Keratinocyte (primary cell): ENCODE data around the gene SNPH. TPM values are rescaled to one million over a fixed set of nuclear protein-coding genes. Genes with fewer than 3 reads are reported as not detected.

Source experiments
- DNase-seq: peaks from one replicate; pipeline ENCODE4 v3.0.0-alpha.2; 2011; ENCODE audit warnings: low read depth, missing footprints, low spot score
- FAIRE-seq: peaks from 2 replicates; lab custom pipeline; 2011; peaks lifted over from hg19 to GRCh38; lab: Jason Lieb, UNC
- H2AFZ ChIP-seq: 2 replicates; pipeline ENCODE4 v1.6.0; 2012; ENCODE audit warnings: low read length, control low read depth, inconsistent platforms; ENCODE audit not compliant: control insufficient read depth
- H3K27ac ChIP-seq: 2 replicates; pipeline ENCODE4 v1.5.1; 2011; ENCODE audit warnings: low read length; ENCODE audit not compliant: control insufficient read depth, insufficient read depth
- H3K27me3 ChIP-seq: 3 replicates; pipeline ENCODE4 v1.6.0; 2011; ENCODE audit warnings: low read length; ENCODE audit not compliant: control insufficient read depth, insufficient read depth; ENCODE audit errors: extremely low read depth
- H3K36me3 ChIP-seq, 2 experiments: 2 replicates in 1 of 2; 3 replicates in 1 of 2; pipeline ENCODE4 v1.5.1; 2011; ENCODE audit warnings: low read length in 2 of 2, mild to moderate bottlenecking in 1 of 2; ENCODE audit not compliant: control insufficient read depth in 2 of 2, insufficient read depth in 2 of 2; ENCODE audit errors: extremely low read depth in 1 of 2
- H3K4me1 ChIP-seq: 3 replicates; pipeline ENCODE4 v1.5.1; 2011; ENCODE audit warnings: low read length; ENCODE audit not compliant: control insufficient read depth, insufficient read depth; ENCODE audit errors: extremely low read depth
- H3K4me2 ChIP-seq: 3 replicates; pipeline ENCODE4 v1.6.0; 2011; ENCODE audit warnings: low read depth, low read length; ENCODE audit not compliant: control insufficient read depth, insufficient read depth; ENCODE audit errors: extremely low read depth
- H3K4me3 ChIP-seq, 3 experiments: fragments of 200-600 bp in 1 of 3; sonication (generic) in 1 of 3; 2 replicates in 2 of 3; 3 replicates in 1 of 3; pipeline ENCODE4 v1.5.1; 2011 to 2016; ENCODE audit warnings: low read length in 3 of 3, mild to moderate bottlenecking in 3 of 3, control low read depth in 2 of 3, inconsistent platforms in 1 of 3, low read depth in 1 of 3, mixed read lengths in 1 of 3, mixed run types in 1 of 3, moderate library complexity in 1 of 3; ENCODE audit not compliant: control insufficient read depth in 2 of 3, insufficient read depth in 2 of 3; ENCODE audit errors: extremely low read depth in 1 of 3
- H3K79me2 ChIP-seq: 2 replicates; pipeline ENCODE4 v1.6.0; 2012; ENCODE audit warnings: low read length; ENCODE audit not compliant: control insufficient read depth, insufficient read depth
- H3K9ac ChIP-seq: 3 replicates; pipeline ENCODE4 v1.6.0; 2011; ENCODE audit warnings: low read length; ENCODE audit not compliant: control insufficient read depth, insufficient read depth; ENCODE audit errors: extremely low read depth
- H3K9me1 ChIP-seq: 3 replicates; pipeline ENCODE4 v1.6.0; 2011; ENCODE audit warnings: low read length; ENCODE audit not compliant: control insufficient read depth, insufficient read depth; ENCODE audit errors: extremely low read depth
- H3K9me3 ChIP-seq: 2 replicates; pipeline ENCODE4 v1.5.1; 2012; ENCODE audit warnings: low read depth, low read length; ENCODE audit not compliant: control insufficient read depth
- H4K20me1 ChIP-seq: 3 replicates; pipeline ENCODE4 v1.6.0; 2011; ENCODE audit warnings: low read length; ENCODE audit not compliant: control insufficient read depth, insufficient read depth; ENCODE audit errors: extremely low read depth
- CTCF ChIP-seq, 3 experiments: IDR thresholded peaks in 1 of 3; conservative IDR thresholded peaks in 1 of 3; optimal IDR thresholded peaks in 1 of 3; 2 replicates in 2 of 3; 3 replicates in 1 of 3; pipeline versions ENCODE3 to v1.5.1; 2011; ENCODE audit warnings: low read length in 3 of 3, mild to moderate bottlenecking in 3 of 3, moderate library complexity in 2 of 3, control low read depth in 1 of 3, inconsistent platforms in 1 of 3; ENCODE audit not compliant: insufficient read depth in 2 of 3; ENCODE audit errors: extremely low read depth in 1 of 3
- EZH2 ChIP-seq: IDR thresholded peaks from one replicate; pipeline ENCODE4 v1.6.1; 2012; ENCODE audit warnings: inconsistent platforms, mild to moderate bottlenecking, low read length, moderate library complexity
- dilution Hi-C: fragments of 300-500 bp; cut with MboI; formaldehyde crosslinking; loops from one replicate; pipeline ENCODE4 v1.7.0; 2020; ENCODE audit warnings: low sequenced_read_pairs; ENCODE audit not compliant: extremely low pct_ligation_motif_present
- polyA plus RNA-seq, 5 experiments: library from polyadenylated mRNA; depleted of rRNA in 3 of 5; stranded (reverse) in 3 of 5; stranded (forward) in 1 of 5; unstranded in 1 of 5; fragments of >200 nt; gene quantifications; 1 replicate in 1 of 5; 2 replicates in 3 of 5; 3 replicates in 1 of 5; pipeline versions ENCODE4 v1.2.1 to v1.2.3, GENCODE V29; 2011 to 2012; ENCODE audit warnings: missing spikeins in 2 of 5, low read depth in 1 of 5, low replicate concordance in 1 of 5

Gene SNPH
- polyA plus RNA-seq, 1 donor (not counting 4 experiments of a cell fraction or from before 2014, with no cell fraction given): 1.3 TPM

- peak overlapping the region; percentile 99 for H3K27ac ChIP-seq
- no peak overlapping the region for H2AFZ ChIP-seq
- H3K4me2 ChIP-seq: peak overlapping the region; percentile 96
- DNase-seq: no peak
- no peak for TF ChIP-seq EZH2
- TF ChIP-seq CTCF (optimal IDR thresholded peaks at IDR 0.05 in 1 of 3, IDR thresholded peaks at IDR 0.05 in 1 of 3, conservative IDR thresholded peaks at IDR 0.05 in 1 of 3; ENCODE audit: extremely low read depth in 1 of 3, insufficient read depth in 2 of 3, low read length in 3 of 3): no peak
- H3K79me2 ChIP-seq: peaks cover 64% of the 10 kb centered on the region
- H3K4me1 ChIP-seq: peaks cover 72% of the 10 kb centered on the region
- H3K4me3 ChIP-seq: peak overlapping the region; percentile 12 to 53 (median 45)
- H3K9ac ChIP-seq: peak overlapping the region; percentile 100
- dilution Hi-C loops: no loop called here
- peaks cover 2% of the 10 kb centered on the region for H3K9me1 ChIP-seq
- peaks cover 0 to 4% of the 10 kb centered on the region in 2 experiments for H3K36me3 ChIP-seq
- FAIRE-seq: peak; percentile 44
- no peaks in the 10 kb centered on the region for H3K9me3 ChIP-seq
- H4K20me1 ChIP-seq: no peaks in the 10 kb centered on the region
- no peaks in the 10 kb centered on the region for H3K27me3 ChIP-seq
Measured at GRCh38 chr20:1327827-1328679, 62.0 kb downstream of the SNPH start.

GRCh38 chr20:1328680-1329330 is 62.7 kb downstream of the SNPH start, which contains the start of gene SDCBP2:
Gene SDCBP2 (minus strand): TSS chr20:1329139. CDS start chr20:1320416, 8,723 bp downstream.
- H3K4me3 ChIP-seq: peak within 1 kb of the TSS; percentile 12 to 53 (median 45)
- H3K36me3 ChIP-seq: peaks cover 3 to 7% of the 10 kb centered on the region in 2 experiments
- dilution Hi-C loops: no loop called here
- H3K4me1 ChIP-seq: peaks cover 68% of the 10 kb centered on the region
- no peak for DNase-seq
- H3K27ac ChIP-seq: peak within 1 kb of the TSS; percentile 99
- peak within 1 kb of the TSS; percentile 96 for H3K4me2 ChIP-seq
- TF ChIP-seq EZH2 (no peak), CTCF (optimal IDR thresholded peaks at IDR 0.05 in 1 of 3, IDR thresholded peaks at IDR 0.05 in 1 of 3, conservative IDR thresholded peaks at IDR 0.05 in 1 of 3; ENCODE audit: extremely low read depth in 1 of 3, insufficient read depth in 2 of 3, low read length in 3 of 3) (no peak)
- H3K9me1 ChIP-seq: peaks cover 2% of the 10 kb centered on the region
- peaks cover 72% of the 10 kb centered on the region for H3K79me2 ChIP-seq
- H3K9me3 ChIP-seq: no peaks in the 10 kb centered on the region
- H3K27me3 ChIP-seq: no peaks in the 10 kb centered on the region
- no peaks in the 10 kb centered on the region for H4K20me1 ChIP-seq
- H3K9ac ChIP-seq: peak within 1 kb of the TSS; percentile 100
- peak; percentile 89 for FAIRE-seq
- H2AFZ ChIP-seq: no peak within 1 kb of the TSS
